OCI-M2 (cell line): ENCODE data around the gene YKT6.
"Not testable (repeated sequence)": the region's sequence is repeated elsewhere in the genome, so short reads cannot be mapped to it uniquely, and the experiment has no call there.

Experiments used
- DNase-seq: peaks from one replicate; lab custom pipeline; 2025; ENCODE audit not compliant: unreplicated experiment; lab: John Stamatoyannopoulos, UW

Gene YKT6

GRCh38 chr7:44193011-44193802 lies 7.6 kb upstream of the YKT6 start:
- DNase-seq: no peak

DNA sequence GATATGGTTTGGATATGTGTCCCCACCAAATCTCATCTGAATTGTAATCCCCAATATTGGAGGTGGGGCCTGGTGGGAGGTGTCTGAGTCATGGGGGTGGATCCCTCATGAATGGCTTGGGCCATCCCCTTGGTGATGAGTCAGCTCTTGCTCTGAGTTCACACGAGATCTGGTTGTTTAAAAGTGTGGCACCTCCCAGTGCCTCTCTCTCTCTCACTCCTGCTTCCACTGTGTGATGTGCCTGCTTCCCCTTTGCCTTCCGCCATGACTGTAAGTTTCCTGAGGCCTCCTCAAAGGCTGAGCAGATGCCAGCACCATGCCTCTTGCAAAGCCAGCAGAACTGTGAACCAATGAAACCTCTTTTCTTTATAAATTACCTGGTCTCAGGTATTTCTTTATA lies 6.7 kb upstream of the YKT6 start:
- no peak for DNase-seq

GRCh38 chr7:44194562-44195145 lies 6.1 kb upstream of the YKT6 start:
- no peak for DNase-seq

- no peak for DNase-seq
Observed at GRCh38 chr7:44195889-44196288, 4.9 kb upstream of the YKT6 start.

DNA sequence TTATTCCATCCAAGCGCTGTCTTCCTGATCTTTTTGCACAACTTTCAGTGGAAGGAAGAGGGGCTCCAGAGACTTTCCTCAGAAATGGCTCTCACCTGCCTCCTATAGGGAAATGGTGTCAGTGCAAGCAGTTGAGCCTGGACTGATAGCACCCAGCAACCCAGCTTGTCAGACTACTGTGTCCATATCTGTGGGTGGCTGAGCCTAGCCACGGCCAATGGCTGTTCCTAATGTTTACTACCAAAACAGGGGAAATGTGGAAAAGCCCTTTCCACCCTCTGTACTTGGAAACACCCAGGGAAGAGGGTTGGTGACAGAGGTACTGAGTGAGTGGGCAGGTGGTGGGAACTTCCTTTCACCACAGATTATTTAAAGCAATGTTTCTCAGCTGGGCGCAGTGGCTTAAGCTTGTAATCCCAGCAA lies 4.3 kb upstream of the YKT6 start:
- no peak for DNase-seq

DNA sequence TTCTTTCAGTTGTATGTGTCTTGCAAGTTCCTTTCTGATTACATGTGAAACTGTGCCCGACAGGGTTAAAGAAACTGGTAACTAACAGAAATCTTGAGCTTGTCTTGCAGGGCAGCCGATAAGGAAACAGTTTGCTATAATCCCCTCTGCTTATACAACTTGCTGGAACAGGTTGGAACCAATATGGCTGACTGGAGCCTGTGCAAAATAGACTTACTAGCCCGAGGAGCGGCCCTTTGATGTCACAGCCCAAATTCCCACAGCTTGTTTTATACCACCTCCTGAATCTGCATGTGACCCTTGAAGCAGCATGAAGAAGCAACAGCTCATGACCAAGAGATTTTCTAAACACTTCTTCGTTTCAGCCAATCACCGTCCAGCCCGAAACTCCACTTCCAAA lies 3.3 kb upstream of the YKT6 start:
- DNase-seq: no peak

- not testable (repeated sequence) for DNase-seq
Observed at GRCh38 chr7:44200163-44200562, 615 bp upstream of the YKT6 start.

DNA sequence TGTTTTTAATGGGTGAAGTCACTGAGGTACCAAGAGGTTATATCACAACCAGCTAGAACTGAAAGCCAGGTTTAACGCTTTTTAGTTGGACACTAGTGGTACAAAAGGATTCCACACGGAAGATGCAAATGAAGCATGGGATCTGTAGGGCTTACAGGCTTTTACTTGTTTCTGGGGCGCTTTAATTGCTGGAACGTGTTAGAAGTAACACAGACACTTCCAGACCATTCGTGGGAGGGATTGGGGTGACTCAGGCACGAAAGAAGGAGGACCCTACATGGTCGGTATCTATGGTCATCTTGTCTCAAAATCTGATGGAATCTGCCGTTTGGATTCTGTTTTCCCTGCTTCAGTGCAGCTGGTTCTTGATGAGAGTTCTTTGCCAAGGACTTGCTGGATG lies 1.0 kb downstream of the YKT6 start:
- no peak for DNase-seq

DNA sequence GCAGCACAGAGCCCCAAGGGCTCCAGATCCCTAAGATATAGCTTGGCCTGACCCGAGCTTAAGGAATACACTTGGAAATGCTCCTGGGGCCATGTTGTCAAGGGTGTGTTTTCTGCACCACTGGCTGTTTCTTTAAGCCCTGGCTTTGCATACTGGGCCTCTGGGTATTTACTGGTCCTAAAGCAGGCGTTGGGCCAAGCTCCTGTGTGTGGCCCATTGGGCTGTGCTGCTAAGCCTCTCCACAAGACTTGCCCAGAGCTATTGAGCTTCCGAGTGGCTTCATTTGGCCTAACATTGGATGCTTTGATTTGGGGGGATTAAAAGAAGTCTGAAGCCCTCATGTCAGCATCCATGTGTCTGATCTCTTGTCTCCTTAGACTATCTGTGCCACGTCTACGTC lies 5.2 kb downstream of the YKT6 start:
- DNase-seq: no peak

- DNase-seq: no peak
Observed at GRCh38 chr7:44208085-44208484, 7.3 kb downstream of the YKT6 start.

DNA sequence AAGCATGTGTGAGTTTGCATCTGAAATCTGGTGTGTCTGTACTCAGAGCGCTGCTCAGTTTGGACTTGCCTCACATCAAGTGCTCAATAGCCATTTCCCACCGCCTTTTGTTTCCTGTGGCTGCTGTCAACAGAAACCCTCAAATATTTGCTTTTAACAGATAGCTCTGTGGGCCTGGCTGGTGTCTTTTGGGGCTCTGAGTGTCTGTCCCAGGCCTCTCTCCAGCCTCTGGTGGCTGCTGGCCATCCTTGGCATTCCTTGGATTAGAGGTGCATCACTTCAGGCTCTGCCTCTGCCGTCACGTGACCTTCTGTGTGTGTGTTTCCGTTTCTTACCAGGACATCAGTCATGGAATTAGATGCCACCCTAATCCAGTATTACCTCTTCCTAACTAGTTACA lies 9.3 kb downstream of the YKT6 start:
- no peak for DNase-seq

- DNase-seq: no peak
Observed at GRCh38 chr7:44211126-44211675, 10.4 kb downstream of the YKT6 start.

DNA sequence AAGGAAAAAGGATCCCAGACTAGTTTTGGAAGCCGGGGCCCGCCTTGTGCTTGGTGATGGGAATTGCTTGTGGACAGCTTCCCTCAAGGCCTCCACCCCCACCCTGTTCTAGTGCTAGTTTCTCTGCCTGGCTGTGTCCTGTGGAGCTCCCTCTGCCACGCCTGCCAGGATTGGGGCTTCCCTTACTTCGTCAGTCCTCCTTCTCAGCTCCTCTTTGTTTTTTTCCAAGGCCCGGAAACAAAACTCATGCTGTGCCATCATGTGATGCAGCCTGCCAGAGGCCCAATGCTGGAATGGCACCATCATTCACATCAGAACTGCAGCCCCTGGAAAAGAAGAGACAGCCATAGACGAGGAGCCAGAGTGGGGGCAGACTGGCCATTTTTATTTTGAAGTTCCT lies 11.2 kb downstream of the YKT6 start:
- no peak for DNase-seq

DNA sequence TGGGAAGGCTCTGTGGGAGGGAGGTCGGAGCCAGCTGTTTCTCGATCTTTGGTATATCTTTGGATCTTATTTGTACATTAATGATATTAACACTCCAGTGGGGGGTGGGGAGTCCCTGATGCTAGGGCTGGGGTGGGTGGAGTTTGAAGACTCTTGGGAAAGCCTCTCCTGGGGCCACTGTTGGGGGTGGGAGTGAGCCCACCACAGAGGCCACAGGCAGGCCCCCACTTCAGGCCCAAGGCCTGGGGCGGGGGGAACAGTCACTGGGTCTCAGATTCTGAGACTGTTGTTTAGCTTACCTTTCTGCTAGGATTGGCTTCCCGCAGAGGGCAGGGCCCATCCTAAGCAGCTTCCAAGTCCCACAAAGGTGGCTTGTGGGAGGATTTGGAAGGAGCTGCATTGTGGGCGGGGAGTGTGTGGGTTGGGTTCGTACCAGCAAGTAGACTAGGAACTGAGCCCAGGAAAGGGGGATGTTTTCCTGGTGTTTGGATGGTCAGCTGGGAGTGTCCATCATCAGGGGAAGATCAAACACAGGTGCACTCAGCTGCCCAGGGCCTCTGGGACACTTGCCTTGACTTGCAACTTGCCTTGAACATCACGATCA lies 11.9 kb downstream of the YKT6 start:
- no peak for DNase-seq

GRCh38 chr7:44213206-44213876 lies 12.6 kb downstream of the YKT6 start:
- DNase-seq: no peak

- DNase-seq: no peak
Observed at GRCh38 chr7:44213877-44214388, 13.2 kb downstream of the YKT6 start.

GRCh38 chr7:44215531-44215930 lies 14.8 kb downstream of the YKT6 start:
- no peak for DNase-seq

DNA sequence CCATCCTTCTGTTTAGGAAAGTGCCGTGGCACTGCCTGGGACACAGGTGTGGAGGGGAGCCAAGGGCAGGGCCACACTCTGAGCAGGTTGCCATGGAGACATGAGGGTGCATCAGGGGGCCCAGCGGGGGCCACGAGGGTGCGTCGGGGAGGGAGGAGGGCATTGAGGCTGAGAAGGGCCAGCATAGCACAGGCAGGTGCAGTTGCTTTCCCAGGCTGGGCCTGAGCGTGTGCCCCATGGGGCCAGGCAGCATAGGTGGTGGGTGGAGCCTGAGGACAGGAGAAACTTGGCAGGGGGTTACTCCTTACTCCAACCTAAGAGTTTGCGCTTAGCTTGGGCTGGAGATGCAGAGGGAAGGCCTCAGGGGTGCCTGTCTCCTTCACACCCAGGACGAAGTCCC lies 15.2 kb downstream of the YKT6 start:
- DNase-seq: no peak

- DNase-seq: no peak
Observed at GRCh38 chr7:44216521-44217222, 15.9 kb downstream of the YKT6 start.

DNA sequence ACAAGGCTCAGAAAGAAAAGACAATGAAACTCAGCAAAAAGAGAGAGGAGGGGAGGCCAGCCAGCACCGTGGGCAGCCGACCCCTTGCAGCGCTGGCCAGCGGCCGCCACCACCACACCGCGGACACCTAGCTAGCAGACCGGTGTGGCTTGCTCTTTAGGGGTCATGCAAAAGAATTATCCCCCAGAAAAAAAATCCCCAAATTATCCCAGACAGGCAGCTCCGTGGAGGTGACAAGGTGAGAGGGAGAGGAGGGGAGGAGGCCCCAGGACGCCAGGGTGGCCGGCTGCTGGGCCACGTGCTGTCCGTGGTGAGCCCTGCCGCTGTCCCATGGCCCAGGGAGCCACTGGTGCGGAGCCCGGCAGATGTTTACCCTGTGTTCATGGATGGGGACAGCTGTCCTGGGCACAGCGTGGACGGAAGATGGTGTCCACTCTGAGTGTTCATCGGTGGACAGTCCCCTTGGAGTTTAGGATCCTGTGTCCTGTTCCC lies 16.5 kb downstream of the YKT6 start:
- DNase-seq: no peak
